Transverse colon (tissue), 4 donors: ENCODE measurements around the gene PRSS36. TPM values are rescaled to one million over a fixed set of nuclear protein-coding genes. Genes with fewer than 3 reads are reported as not detected.
"Not testable (repeated sequence)": the region's sequence is repeated elsewhere in the genome, so short reads cannot be mapped to it uniquely, and the experiment has no call there.

Source experiments
- DNase-seq: peaks from one replicate; pipeline ENCODE4 v3.0.0-alpha.2; 2019
- H3K27ac ChIP-seq, 4 donors: fragments of 200-600 bp; sonication (generic); 2 replicates each; pipeline ENCODE4 v1.5.1; 2016 to 2018; ENCODE audit warnings: inconsistent platforms in 4 of 4
- H3K27me3 ChIP-seq: fragments of 200-600 bp; sonication (generic); 2 replicates; pipeline ENCODE4 v1.5.1; 2017; ENCODE audit warnings: inconsistent platforms
- H3K36me3 ChIP-seq, 4 donors: fragments of 200-600 bp; sonication (generic); 2 replicates each; pipeline ENCODE4 v1.5.1; 2017 to 2019; ENCODE audit warnings: inconsistent platforms in 4 of 4
- H3K4me1 ChIP-seq, 4 donors: fragments of 200-600 bp; sonication (generic); 2 replicates each; pipeline ENCODE4 v1.5.1; 2017 to 2020; ENCODE audit warnings: inconsistent platforms in 4 of 4
- H3K4me3 ChIP-seq, 4 donors: fragments of 200-600 bp; sonication (generic); 1 replicate in 1 of 4; 2 replicates in 3 of 4; pipeline versions ENCODE4 v1.5.1 to v1.6.1; 2017 to 2019; ENCODE audit warnings: inconsistent platforms in 4 of 4
- H3K9me3 ChIP-seq, 2 donors: fragments of 200-600 bp; sonication (generic); 2 replicates each; pipeline ENCODE4 v1.5.1; 2017 to 2019; ENCODE audit warnings: inconsistent platforms in 2 of 2
- EP300 ChIP-seq: sonication (generic); formaldehyde crosslinking; IDR thresholded peaks from one replicate; pipeline ENCODE4 v1.6.1; 2017; ENCODE audit warnings: antibody characterized with exemption, low read depth
- POLR2A ChIP-seq: fragments of 450-650 bp; IDR thresholded peaks from one replicate; pipeline ENCODE4 v1.6.1; 2016; ENCODE audit warnings: antibody characterized with exemption, mild to moderate bottlenecking, moderate library complexity
- POLR2AphosphoS5 ChIP-seq, 3 donors: sonication (generic); formaldehyde crosslinking; IDR thresholded peaks; one replicate each; pipeline ENCODE4 v1.6.1; 2016; ENCODE audit warnings: antibody characterized with exemption in 3 of 3
- WGBS, 2 donors: methylation state at CpG; one replicate each; pipeline ENCODE4 v1.1.5; 2018; ENCODE audit warnings: low coverage in 1 of 2; 5-methylcytosine and 5-hydroxymethylcytosine counted together
- in situ Hi-C, 4 donors: fragments of 200-750 bp; cut with MboI; loops; one replicate each; pipeline versions ENCODE4 v1.15.0 to v1.15.1; 2017; ENCODE audit warnings: low sequenced_read_pairs in 3 of 4, low pct_ligation_motif_present in 1 of 4, low pct_unique_long_range_greater_than_20kb in 1 of 4
- intact Hi-C: fragments of 100-400 bp; cut with DNase I; formaldehyde crosslinking; loops from one replicate; pipeline ENCODE4 v1.15.1; 2023; ENCODE audit warnings: low total_unique reads
- total RNA-seq, 4 donors: library from RNA; depleted of rRNA; stranded (reverse); fragments of >200 nt; gene quantifications; one replicate each; pipeline ENCODE4 v1.1.0, GENCODE V29; 2016
- TF ChIP-seq, protein P1 (sequence below), 5 experiments: fragments of 200-600 bp in 3 of 5; fragments of 450-650 bp in 2 of 5; sonication (generic) in 3 of 5; IDR thresholded peaks; 1 replicate in 2 of 5; 2 replicates in 3 of 5; pipeline ENCODE4 v1.5.1; 2016 to 2017; ENCODE audit warnings: antibody characterized with exemption in 5 of 5, inconsistent platforms in 3 of 5, mild to moderate bottlenecking in 2 of 5, moderate library complexity in 1 of 5

PRSS36 gene
- total RNA-seq, 4 donors from 2014 or later: 8.1 to 42.3 (median 9.8) TPM; not detected in 1

- Histone ChIP-seq H3K9me3 (no peaks in the 10 kb centered on the region), H3K27ac (peak overlapping the region; percentile 81 to 90 (median 88)), H3K36me3 (no peaks in the 10 kb centered on the region), H3K4me1 (peaks cover 9 to 44% (median 30%) of the 10 kb centered on the region in 4 donors), H3K4me3 (peak overlapping the region in 3 of 4 donors; percentile 42 to 49 (median 45)), H3K27me3 (peaks cover 5% of the 10 kb centered on the region)
- in situ Hi-C loops: no loop called here
- TF ChIP-seq EP300: peak; percentile 49
- TF ChIP-seq, protein P1, sequence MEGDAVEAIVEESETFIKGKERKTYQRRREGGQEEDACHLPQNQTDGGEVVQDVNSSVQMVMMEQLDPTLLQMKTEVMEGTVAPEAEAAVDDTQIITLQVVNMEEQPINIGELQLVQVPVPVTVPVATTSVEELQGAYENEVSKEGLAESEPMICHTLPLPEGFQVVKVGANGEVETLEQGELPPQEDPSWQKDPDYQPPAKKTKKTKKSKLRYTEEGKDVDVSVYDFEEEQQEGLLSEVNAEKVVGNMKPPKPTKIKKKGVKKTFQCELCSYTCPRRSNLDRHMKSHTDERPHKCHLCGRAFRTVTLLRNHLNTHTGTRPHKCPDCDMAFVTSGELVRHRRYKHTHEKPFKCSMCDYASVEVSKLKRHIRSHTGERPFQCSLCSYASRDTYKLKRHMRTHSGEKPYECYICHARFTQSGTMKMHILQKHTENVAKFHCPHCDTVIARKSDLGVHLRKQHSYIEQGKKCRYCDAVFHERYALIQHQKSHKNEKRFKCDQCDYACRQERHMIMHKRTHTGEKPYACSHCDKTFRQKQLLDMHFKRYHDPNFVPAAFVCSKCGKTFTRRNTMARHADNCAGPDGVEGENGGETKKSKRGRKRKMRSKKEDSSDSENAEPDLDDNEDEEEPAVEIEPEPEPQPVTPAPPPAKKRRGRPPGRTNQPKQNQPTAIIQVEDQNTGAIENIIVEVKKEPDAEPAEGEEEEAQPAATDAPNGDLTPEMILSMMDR (IDR thresholded peaks at IDR 0.05): peak; percentile 81 to 99 (median 97)
- TF ChIP-seq POLR2AphosphoS5 (IDR thresholded peaks at IDR 0.05): peak; percentile 27 to 56 (median 31)
- TF ChIP-seq POLR2A: peak; percentile 46
- DNase-seq: peak; percentile 99
- 2% methylated on average over 85 of the region's 89 CpGs; no CpG with 5 or more reads in 1 of the 2 donors for WGBS, 2 donors
- intact Hi-C loops: loop anchor here (5.0 kb wide), 1 partner anchor 155 kb away; the partner anchor contains the start of gene HSD3B7
Measured at GRCh38 chr16:31142109-31143010, 7.5 kb downstream of the PRSS36 start.

DNA sequence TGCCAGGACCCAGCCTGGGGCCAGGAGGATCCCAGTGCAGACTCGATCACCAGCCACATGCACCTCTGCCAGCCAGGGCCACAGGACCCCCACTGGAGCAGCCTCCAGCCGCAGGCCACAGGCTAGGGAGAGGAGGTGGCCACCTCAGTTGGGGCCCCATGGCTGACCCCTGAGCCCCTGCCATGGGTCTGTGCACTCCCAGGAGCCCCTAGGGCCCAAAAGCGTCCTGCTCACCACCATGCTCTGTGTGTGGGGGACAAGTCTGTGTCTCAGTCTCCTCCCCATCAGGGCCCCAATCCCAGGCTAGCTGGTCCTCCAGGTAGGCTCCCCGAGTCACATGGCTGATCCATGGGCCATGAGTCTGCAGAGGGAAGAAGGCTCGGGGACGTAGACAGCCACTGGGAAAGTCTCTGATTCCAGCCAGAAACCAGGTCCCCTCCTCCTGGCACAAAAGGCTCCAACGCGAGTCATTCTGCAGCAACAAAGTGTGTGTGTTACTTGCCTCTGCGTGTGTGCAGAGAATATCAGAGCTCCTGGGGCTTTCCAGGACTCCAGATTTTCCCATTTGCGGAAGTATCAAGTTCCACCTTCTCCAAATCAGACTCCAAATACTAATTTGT is 8.3 kb downstream of the PRSS36 start:
- H3K4me3 ChIP-seq: peak overlapping the region in 2 of 4 donors; percentile 16 to 42
- intact Hi-C loops: loop anchor here (5.0 kb wide), 1 partner anchor 154 kb away; the partner anchor contains the start of gene HSD3B7
- 27% methylated on average over 10 of the region's 10 CpGs; no CpG with 5 or more reads in 1 of the 2 donors for WGBS, 2 donors
- TF ChIP-seq POLR2A: no peak
- TF ChIP-seq EP300: no peak
- TF ChIP-seq, protein P1 (IDR thresholded peaks at IDR 0.05): no peak
- peak in 1 of 3 donors; percentile 35 for TF ChIP-seq POLR2AphosphoS5 (IDR thresholded peaks at IDR 0.05)
- H3K36me3 ChIP-seq: no peaks in the 10 kb centered on the region
- in situ Hi-C loops: no loop called here
- H3K4me1 ChIP-seq: peaks cover 9 to 44% (median 30%) of the 10 kb centered on the region in 4 donors
- no peak for DNase-seq
- no peaks in the 10 kb centered on the region for H3K9me3 ChIP-seq
- H3K27me3 ChIP-seq: no peaks in the 10 kb centered on the region
- H3K27ac ChIP-seq: peak overlapping the region; percentile 81 to 90 (median 88)

DNA sequence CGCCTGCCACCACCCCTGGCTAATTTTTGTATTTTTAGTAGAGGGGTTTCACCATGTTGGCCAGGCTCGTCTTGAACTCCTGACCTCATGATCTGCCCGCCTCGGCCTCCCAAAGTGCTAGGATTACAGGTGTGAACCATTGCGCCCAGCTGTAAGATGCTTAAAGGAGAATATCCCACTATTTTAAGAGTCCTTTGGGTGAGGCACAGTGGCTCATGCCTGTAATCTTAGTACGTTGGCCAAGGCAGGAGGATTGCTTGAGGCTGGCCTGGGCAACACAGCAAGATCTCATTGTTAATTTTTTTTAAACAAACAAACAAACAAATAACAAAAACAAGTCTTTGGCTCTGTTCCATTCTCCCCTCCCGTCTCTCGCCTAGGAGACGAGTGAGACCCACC is 8.8 kb downstream of the PRSS36 start:
- H3K4me3 ChIP-seq, in situ Hi-C loops, H3K9me3 ChIP-seq, DNase-seq, H3K36me3 ChIP-seq, H3K27me3 ChIP-seq: not testable (repeated sequence)
- peaks cover 9 to 48% (median 30%) of the 10 kb centered on the region in 4 donors for H3K4me1 ChIP-seq
- intact Hi-C loops: loop anchor here (5.0 kb wide), 1 partner anchor 154 kb away; the partner anchor contains the start of gene HSD3B7
- H3K27ac ChIP-seq: peak overlapping the region; percentile 81 to 90 (median 88)
- 93 to 96% methylated on average over 4 to 9 of the region's 9 CpGs for WGBS, 2 donors

DNA sequence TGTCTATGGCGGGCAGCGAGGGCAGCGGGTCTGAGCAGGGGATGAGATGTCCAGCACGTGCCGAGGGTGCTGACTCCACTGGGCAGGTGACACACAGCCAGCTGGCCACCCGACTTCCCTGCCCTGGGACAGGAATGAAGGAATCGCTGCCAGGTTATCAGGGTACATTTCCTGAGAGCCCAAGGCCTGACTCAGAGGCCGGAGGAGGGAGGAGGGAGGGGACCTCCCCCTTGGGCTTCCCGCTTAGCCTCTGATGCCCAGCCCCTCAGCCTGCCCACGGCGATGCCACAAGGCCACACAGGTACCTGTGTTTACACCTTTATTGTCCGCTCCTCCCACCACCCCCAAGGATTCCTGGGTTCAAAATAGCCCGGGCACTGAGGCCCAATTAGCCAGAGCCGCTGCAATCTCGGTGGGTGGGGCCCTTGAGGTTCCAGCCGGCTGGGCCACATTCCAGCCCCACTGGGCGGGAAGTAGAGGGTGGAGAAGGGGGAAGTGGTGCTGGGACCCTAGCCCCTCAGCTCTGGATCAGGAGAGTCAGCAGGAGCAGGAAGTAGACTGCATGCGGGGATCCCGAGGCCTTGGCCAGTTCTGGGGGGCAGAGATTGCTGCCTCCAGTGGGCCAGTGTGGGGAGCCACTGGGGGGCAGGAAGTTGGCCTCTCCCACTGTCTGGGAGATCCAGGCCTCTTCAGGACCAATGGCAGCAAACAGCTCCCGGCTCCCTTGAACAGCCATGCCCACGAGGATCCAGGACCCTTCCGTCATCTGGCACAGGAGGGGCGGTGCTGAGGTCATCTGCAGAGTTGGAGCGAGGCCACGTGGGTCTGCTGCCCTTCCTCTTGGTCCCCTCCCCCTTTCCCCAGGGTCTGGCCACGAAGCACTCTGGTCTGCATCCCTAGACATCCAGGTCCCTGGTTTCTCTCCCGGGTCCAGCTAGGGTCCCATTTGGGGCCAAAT is 11.0 kb downstream of the PRSS36 start:
- intact Hi-C loops (no loop called here), in situ Hi-C loops (no loop called here)
- peak; percentile 91 for DNase-seq
- peak overlapping the region; percentile 67 to 81 (median 68) for H3K27ac ChIP-seq
- no peaks in the 10 kb centered on the region for H3K36me3 ChIP-seq
- no peaks in the 10 kb centered on the region for H3K27me3 ChIP-seq
- TF ChIP-seq EP300 (no peak), POLR2A (peak; percentile 42), POLR2AphosphoS5 (IDR thresholded peaks at IDR 0.05) (peak in 1 of 3 donors; percentile 72)
- TF ChIP-seq, protein P1 (IDR thresholded peaks at IDR 0.05): no peak
- H3K4me3 ChIP-seq: no peak overlapping the region
- peaks cover 9 to 58% (median 33%) of the 10 kb centered on the region in 4 donors for H3K4me1 ChIP-seq
- 42% methylated on average over 26 of the region's 27 CpGs; no CpG with 5 or more reads in 1 of the 2 donors for whole genome bisulfite sequencing, 2 donors
- no peaks in the 10 kb centered on the region for H3K9me3 ChIP-seq

DNA sequence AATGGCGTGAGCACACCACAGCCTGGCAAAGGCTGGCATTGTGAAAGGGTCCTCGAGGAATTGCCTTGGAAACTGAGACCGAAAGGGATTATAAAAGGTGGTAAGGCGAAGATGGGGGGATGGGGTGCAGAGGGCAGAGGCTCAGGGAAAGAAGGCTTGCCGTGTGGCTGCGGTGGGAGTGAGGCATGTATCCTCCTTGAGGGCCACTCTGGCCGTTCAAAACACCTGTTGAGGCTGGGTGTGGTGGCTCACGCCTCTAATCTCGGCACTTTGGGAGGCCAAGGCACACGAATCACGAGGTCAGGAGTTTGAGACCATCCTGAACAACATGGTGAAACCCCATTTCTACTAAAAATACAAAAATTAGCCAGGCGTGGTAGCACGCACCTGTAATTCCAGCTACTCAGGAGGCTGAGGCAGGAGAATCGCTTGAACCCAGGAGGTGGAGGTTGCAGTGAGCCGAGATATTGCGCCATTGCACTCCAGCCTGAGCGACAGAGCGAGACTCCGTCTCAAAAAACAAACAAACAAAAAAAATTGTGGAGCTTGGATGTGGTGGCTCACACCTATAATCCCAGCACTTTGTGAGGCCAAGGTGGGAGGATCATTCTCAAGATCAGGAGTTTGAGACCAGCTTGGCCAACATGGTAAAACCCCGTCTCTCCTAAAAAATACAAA is 12.9 kb downstream of the PRSS36 start:
- intact Hi-C loops, H3K36me3 ChIP-seq, DNase-seq, H3K9me3 ChIP-seq, H3K27ac ChIP-seq, H3K4me3 ChIP-seq, H3K27me3 ChIP-seq, in situ Hi-C loops: not testable (repeated sequence)
- H3K4me1 ChIP-seq: peaks cover 9 to 71% (median 45%) of the 10 kb centered on the region in 4 donors
- 77 to 80% methylated on average over 13 to 20 of the region's 20 CpGs for WGBS, 2 donors
